ENCODE data around the gene SLC1A7.

DNA sequence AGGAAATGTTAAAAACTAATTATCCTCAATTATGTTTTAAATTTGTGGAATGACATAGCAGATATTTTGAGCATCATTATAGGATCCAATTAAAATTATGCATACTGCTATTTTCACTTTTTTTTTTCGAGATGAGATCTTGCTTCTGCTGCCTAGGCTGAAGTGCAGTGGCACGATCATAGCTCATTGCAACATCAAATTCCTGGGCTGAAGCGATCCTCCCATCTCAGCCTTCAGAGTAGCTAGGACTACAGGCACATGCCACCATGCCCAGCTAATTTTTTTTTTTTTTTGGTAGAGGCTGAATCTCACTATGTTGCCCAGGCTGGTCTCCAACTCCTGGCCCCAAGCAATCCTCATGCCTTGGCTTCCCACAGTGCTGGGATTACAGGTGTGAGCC is 11.3 kb upstream of the SLC1A7 start:
- TF ChIP-seq POLR2A (IDR thresholded peaks at IDR 0.05; ENCODE audit: low read depth, low read length) (no peak), TAF1 (IDR thresholded peaks at IDR 0.05; ENCODE audit: low read depth, low read length) (no peak), POLR2AphosphoS5 (IDR thresholded peaks at IDR 0.05; ENCODE audit: low read depth, low read length) (no peak)

All from GM12891 (cell line).